Daoy (cell line): ENCODE results near the gene C2orf76. TPM values are rescaled to one million over a fixed set of nuclear protein-coding genes. Genes with fewer than 3 reads are reported as not detected.

Source experiments
- DNase-seq: peaks from one replicate; pipeline ENCODE4 v3.0.0-alpha.2; 2015; ENCODE audit warnings: low read depth
- total RNA-seq: library from RNA; depleted of rRNA; stranded (reverse); fragments of >200 nt; shearing (Covaris generic); gene quantifications from 2 replicates; pipeline ENCODE4 v1.2.3, GENCODE V29; 2014; rRNA removed

The C2orf76 gene
- total RNA-seq, 1 experiment from 2014 or later, result 15.9 TPM

DNA sequence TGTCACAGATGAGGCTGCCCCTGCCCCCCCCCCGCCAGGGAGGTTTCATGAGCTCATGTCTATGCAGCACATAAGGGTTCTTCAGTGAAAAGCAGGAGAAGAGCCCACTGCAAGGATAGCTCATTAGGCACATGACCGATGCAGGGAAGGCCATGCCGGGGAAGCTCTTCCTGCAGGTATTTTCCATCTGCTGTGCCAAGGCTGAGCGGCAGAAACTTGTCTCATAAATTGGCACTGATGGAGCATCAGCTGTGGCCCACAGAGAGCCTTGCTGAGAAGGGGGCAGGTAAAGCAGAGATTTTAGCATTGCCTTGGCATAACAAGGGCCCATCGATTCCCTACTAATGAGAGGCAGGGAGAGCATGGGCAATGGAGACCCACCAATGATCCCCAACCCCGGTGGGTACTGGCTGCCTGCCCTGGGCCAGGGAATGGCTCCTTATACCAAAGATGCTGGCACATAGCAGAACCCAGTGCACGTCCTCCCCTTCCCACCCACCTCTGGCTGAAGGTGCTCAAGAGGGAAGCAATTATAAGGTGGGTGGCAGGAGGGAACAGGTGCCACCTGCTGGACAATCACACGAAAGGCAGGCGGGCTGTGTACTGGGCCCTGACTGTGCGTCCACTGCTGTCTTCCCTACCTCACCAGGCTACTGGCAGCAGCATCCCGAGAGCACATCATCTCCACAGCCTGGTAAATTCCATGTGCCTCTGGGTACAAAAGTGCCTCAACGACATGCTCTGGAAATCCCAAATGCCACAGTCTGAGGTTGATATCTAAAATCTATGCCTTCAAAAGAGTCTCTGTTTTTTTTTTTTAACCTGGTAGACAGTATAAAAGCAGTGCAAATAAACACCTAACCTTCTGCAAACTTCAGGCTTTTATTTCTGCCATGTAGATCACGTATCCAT, 101.6 kb downstream of the C2orf76 start:
- DNase-seq, result peak; percentile 62

DNA sequence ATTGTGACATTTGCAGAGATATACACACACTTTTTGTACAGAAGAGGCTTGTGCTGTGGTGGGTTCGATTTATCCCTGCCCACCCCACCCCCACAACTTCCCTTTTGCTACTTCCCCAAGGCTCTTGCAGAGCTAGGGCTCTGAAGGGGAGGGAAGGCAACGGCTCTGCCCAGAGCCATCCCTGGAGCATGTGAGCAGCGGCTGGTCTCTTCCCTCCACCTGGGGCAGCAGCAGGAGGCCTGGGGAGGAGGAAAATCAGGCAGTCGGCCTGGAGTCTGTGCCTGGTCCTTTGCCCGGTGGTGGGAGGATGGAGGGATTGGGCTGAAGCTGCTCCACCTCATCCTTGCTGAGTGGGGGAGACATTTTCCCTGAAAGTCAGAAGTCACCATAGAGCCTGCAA, 103.0 kb downstream of the C2orf76 start:
- DNase-seq, result no peak

DNA sequence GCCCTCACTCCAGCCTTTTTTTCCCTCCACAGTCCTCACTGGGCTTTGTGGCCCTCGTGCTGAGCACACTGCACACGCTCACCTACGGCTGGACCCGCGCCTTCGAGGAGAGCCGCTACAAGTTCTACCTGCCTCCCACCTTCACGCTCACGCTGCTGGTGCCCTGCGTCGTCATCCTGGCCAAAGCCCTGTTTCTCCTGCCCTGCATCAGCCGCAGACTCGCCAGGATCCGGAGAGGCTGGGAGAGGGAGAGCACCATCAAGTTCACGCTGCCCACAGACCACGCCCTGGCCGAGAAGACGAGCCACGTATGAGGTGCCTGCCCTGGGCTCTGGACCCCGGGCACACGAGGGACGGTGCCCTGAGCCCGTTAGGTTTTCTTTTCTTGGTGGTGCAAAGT, 103.6 kb downstream of the C2orf76 start:
- no peak for DNase-seq

DNA sequence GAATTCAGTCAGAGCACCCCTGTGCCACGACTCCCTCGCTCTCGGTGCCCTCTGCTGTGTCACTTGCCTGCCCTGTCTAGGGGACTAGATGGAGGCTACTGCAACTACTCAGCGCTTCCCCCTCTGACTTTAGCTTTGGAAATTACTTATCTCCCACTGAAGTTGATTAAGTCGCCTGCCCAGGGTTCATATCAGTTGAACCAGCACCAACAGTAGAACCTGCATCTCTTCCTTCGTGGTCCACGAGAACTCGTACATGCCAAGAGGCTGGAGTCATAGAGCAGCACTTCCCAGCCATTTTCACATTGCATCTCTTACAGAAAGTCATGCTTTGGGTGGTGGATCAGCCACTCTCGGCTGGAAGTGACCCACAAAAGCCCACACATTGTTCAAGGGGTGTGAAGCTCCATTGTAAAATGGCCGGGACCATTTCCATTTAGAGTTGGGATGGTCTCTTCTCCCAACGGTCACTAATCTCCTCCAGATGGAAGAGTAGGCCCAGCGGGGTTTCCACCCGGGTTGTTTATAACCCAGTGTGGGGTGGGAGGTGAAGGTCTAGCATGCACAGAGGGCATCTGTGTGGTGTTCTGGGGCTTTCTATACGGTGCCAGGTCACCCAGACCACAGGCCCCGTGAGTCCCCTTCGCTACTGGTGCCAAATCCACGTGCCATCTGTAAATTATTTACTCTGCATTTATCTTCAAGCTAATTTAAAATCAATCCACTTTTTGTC, 105.0 kb downstream of the C2orf76 start:
- DNase-seq, result no peak

DNA sequence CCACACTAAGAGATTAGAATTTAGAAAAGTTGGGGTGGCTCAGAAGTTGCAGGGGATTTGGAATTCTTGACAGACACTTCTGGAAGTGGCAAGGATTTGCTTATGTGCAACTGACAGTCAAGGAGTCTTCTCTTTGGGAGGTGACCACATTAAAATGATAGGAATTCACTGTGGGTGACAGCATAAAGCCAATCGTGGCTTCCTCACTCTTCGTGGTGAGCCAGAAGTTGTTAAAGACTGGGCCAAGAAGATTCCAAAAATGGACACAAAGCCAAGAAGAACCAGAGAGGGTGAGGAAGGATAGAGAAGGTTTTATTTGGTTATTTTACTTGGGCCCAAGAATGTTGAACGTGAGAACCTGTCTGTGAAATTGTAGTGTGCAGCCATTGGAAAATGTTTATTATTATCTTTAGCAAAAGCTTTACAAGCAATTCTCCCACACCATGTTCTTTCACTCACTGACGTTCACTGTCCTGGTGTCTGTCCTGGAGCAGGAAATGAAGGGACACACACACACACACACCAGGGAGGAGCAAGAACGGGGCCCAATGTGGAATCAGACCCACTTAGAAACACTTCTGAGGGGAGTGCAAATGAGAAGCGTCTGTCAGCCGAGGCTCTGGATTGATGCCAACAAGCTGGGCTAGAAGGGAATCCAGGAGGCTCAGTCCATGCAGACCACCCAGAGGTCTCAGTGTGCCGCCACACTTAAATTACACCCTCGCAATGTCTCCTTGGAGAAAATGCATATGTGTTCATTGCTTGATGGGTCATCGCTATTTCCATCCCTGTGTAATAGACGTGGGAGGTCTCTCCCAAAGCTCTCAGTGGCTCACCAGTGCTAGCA, 105.8 kb downstream of the C2orf76 start:
- DNase-seq, result no peak

DNA sequence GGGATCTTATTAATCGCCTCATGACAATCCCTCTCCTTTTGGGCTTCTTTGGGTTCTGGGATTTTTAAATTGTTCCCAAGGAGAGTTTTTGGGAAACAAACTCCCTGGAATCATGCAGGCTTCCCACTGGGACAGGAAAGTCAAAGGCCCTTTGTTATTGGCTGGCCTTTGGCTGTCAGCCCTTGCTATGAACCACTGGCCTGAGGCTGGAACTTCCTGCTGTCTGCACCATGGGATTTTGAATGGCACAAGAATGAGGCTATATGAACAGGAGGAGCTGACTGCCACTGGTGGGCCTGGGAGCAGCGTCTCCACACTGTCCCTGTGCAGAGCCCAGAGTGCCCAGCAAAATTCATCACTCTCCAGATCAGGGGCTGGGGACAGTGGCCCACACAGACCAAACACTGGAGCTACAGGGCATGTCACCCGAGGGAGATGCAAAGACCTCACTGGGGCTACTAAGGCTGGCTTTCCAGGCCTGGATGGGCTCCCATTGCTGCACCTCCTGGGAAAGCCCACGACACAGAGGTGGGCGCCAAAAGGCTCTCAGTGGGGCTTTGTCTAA, 107.3 kb downstream of the C2orf76 start:
- no peak for DNase-seq

GRCh38 chr2:119257198-119257597, 109.4 kb downstream of the C2orf76 start:
- no peak for DNase-seq

GRCh38 chr2:119256582-119256921, 110.1 kb downstream of the C2orf76 start:
- no peak for DNase-seq

DNA sequence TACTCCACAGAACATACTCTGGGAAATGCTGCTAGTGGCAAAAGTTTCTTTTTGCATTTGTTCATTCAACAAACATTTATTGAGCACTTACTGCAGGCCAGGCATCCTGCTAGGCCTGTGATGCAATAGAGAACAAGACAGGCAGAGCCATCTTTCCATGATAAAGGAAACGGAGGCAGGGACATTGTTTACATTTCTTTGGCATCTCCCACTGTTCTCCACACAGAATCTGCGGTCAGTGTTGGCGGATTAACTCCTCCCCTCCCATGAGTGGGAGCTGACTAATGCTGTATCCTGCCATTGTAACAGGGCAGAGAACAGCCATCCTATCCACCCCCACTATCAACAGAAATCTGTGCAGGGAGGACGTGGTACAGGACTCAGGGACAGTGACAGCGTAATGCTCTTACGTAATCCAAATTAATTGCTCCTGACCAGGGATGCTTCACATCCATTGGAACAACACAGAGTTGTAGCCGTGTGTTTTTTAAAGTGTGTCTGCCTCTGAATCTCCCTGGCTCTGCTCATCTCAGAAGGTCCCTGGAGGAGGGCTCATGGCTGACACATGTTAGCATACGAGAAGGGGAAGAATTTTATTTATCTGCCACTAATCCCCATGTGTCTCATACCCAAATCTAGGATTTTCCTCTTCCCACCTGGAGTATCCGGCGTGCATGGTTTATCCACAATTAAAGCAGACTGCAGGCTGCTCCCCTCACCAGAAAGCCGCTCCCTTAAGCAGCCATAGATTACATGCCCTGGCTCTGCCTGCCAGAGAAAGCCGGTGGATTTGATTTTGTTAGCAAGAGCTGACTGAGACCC, 110.7 kb downstream of the C2orf76 start:
- peak; percentile 88 for DNase-seq

GRCh38 chr2:119254601-119255080, 112.0 kb downstream of the C2orf76 start:
- no peak for DNase-seq

GRCh38 chr2:119253760-119254600, 112.7 kb downstream of the C2orf76 start:
- DNase-seq, result no peak

DNA sequence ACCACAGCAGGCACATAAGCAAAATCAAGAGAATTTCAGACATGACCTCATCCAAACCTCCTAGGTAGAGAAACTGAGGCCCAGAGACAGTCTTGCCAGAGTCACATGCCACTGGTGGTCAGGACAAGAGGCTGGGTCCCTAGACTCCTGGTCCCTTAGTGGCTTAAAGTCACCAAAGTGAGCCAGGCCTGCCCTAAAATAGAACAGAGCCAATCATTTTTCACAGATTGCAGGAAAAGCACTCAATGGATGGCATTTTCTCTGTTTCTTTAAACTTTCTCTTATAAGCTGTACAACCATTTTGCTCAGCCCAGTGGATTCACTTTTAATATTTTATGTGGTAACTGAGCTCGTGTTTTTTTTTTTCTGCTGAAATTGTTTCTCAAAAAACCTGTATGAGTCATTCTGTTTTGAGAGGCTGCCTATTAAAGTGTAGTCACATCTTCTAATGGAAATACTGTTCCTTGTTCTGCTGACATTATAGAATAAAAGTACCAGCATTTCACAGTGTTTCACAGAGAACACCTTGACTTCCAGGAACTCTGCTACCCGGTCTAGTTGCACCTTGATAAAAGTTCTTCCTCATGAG, 113.4 kb downstream of the C2orf76 start:
- DNase-seq, result no peak

Other genes starting within 250 kb of the C2orf76 start
- gene C1QL2, start 208.1 kb downstream of the C2orf76 start, total RNA-seq, result not detected in 2 replicates
- 13.1 and 14.6 TPM in 2 replicates for gene STEAP3, start 143.0 kb downstream of the C2orf76 start, total RNA-seq
- 93.6 and 133 TPM in 2 replicates for gene DBI, start 143 bp upstream of the C2orf76 start, total RNA-seq
- not detected in 2 replicates for gene TMEM37, start 65.0 kb upstream of the C2orf76 start, total RNA-seq
- not detected in 2 replicates for gene SCTR, start 157.6 kb upstream of the C2orf76 start, total RNA-seq
- gene CFAP221, start 177.6 kb upstream of the C2orf76 start, total RNA-seq, result 0.29 and 2.0 TPM in 2 replicates